Mucosa of descending colon (tissue), 3 donors: ENCODE data around the gene SUFU. TPM values are rescaled to one million over a fixed set of nuclear protein-coding genes. Genes with fewer than 3 reads are reported as not detected.

Source experiments
- ATAC-seq: fragments of 200-7000 bp; cut with Tn5 transposase; one replicate; pipeline ENCODE4 v1.9.1; 2020; ENCODE audit warnings: mild to moderate bottlenecking, moderate library complexity
- DNase-seq, 3 donors: peaks; one replicate each; pipeline ENCODE4 v3.0.0-alpha.2; 2020
- H3K36me3 ChIP-seq: fragments of 200-600 bp; one replicate; pipeline ENCODE4 v1.8.0; 2021; ENCODE audit warnings: low read depth, mild to moderate bottlenecking
- H3K4me1 ChIP-seq: fragments of 200-600 bp; one replicate; pipeline ENCODE4 v1.8.0; 2021; ENCODE audit warnings: low read depth, mild to moderate bottlenecking
- H3K4me3 ChIP-seq: fragments of 200-600 bp; one replicate; pipeline ENCODE4 v1.8.0; 2021; ENCODE audit warnings: mild to moderate bottlenecking
- H3K9me3 ChIP-seq: fragments of 200-600 bp; one replicate; pipeline ENCODE4 v1.8.0; 2021; ENCODE audit warnings: mild to moderate bottlenecking
- CTCF ChIP-seq: fragments of 200-600 bp; IDR thresholded peaks from one replicate; pipeline ENCODE4 v1.8.0; 2022; ENCODE audit warnings: antibody characterized with exemption, mild to moderate bottlenecking
- intact Hi-C, 2 donors: fragments of 100-400 bp; cut with DNase I in 1 of 2; cut with micrococcal nuclease in 1 of 2; formaldehyde crosslinking; loops; one replicate each; pipeline versions ENCODE4 v1.11.0 to v1.11.1; 2022; cut with DNase I, micrococcal nuclease
- total RNA-seq, 3 donors: library from RNA; stranded (reverse); fragmentation: NEBNext Ultra II Directional in 2 of 3; extraction: Animal tissue kit (Norgen Biotek cat#: 25700) in 2 of 3; gene quantifications; one replicate each; pipeline versions ENCODE4 v1.2.1 to v1.2.4, GENCODE V29; 2021 to 2023
- donor health status: DM: no; HTN: no; CAD: no; lungs with moderate emphysema.
- donor health status: DM: no; HTN: no; CAD: no.
- donor health status: DM: no; HTN: yes; CAD: no.

SUFU gene
- total RNA-seq, 3 donors from 2014 or later, result 9.0 to 13.9 (median 9.5) TPM

- no peak overlapping the region for H3K4me3 ChIP-seq
- H3K36me3 ChIP-seq, result no peaks in the 10 kb centered on the region
- DNase-seq (no peak), ATAC-seq (no peak)
- intact Hi-C loops, result no loop called here
- H3K4me1 ChIP-seq, result peaks cover 28% of the 10 kb centered on the region
- TF ChIP-seq CTCF, result no peak
- no peaks in the 10 kb centered on the region for H3K9me3 ChIP-seq
These were observed 170.8 kb downstream of the SUFU start for GRCh38 chr10:102674566-102674965.

- TF ChIP-seq CTCF, result no peak
- Histone ChIP-seq H3K4me3 (no peak overlapping the region), H3K9me3 (no peaks in the 10 kb centered on the region), H3K36me3 (no peaks in the 10 kb centered on the region), H3K4me1 (peaks cover 25% of the 10 kb centered on the region)
- ATAC-seq (no peak), DNase-seq (no peak)
- intact Hi-C loops, result no loop called here
These were observed 171.4 kb downstream of the SUFU start for GRCh38 chr10:102675011-102675665.

DNA sequence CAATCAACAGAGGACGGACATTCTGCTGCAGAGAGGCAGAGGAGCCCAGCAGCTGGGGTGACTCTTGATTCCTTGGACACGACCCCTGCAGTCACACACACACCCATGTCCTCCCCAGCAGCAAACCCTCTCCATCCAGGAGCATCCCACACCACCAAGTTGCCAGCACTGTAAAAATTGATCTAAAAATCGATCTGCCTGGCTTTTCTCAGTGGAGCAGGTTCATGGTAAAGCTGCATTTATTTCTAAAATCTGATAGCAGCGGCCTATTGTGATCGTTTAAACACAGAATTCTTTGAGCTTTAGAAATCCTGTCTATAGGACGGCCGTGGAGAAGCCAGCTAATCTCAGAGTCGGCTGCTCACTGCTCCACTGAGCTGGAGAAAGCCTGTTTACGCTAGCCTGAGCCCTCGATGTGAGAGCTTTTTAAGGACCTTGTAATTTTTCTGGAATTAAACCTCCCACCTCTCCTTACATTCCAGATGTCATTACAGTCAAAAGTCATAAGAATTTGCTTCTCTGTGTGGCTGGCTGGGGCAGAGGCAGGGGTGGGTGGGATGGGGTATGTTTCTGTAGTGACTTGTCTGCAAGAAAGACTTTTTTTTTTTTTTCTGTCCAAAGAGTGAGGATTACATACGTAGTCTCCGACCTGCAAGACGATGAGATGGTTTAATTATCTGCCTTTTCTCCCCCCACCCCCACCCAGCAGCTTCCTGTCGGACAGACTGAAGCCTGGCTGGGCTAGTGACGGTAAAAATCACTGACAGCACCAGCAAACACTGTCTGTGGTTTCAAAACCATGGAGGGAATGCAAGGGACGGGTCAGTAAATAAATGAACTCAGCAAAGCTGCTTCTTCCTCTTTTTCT, 172.1 kb downstream of the SUFU start:
- Histone ChIP-seq H3K4me3 (no peak overlapping the region), H3K4me1 (peaks cover 25% of the 10 kb centered on the region), H3K9me3 (no peaks in the 10 kb centered on the region), H3K36me3 (no peaks in the 10 kb centered on the region)
- intact Hi-C loops, result no loop called here
- DNase-seq (no peak), ATAC-seq (peak; percentile 14)
- no peak for TF ChIP-seq CTCF

DNA sequence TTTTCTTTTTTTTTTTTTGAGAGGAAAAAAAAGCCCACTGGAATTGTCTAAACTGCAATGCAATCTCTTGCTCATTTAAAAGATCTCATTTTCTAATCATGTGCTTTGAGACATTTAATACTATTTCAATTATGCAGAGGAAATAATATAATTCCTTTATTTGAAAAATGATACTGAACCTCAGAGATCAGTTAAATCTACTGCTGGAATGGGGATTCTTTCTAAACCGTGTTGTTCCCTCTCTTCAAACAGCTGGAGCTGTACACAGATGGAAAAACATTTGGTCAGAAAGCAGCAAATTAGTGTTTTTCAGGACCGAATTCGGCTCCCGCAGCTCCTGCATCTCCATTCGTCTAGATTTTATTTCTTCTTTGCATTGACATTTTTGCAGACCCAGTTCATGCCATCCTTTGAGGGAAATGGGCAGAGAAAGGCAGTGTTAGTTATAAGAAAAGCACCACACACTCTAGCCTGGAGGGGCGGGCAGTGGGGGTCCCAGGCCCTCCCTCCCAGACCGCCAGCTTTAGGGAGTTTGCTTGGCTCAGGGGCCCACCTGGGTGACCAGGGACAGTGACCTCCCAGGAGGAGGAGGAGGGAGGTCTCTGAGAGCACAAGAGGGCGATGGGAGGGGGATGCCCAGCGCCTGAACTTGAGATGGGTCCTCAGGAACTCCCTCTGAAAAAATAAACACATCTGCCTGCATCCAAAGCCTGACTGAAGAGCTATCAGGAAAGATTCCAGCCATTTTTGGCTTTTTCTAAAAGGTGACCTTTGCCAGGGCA, 173.0 kb downstream of the SUFU start:
- peaks cover 25% of the 10 kb centered on the region for H3K4me1 ChIP-seq
- no peak for DNase-seq
- TF ChIP-seq CTCF, result no peak
- intact Hi-C loops, result no loop called here
- H3K4me3 ChIP-seq, result no peak overlapping the region
- H3K9me3 ChIP-seq, result no peaks in the 10 kb centered on the region
- no peaks in the 10 kb centered on the region for H3K36me3 ChIP-seq
- ATAC-seq, result no peak

DNA sequence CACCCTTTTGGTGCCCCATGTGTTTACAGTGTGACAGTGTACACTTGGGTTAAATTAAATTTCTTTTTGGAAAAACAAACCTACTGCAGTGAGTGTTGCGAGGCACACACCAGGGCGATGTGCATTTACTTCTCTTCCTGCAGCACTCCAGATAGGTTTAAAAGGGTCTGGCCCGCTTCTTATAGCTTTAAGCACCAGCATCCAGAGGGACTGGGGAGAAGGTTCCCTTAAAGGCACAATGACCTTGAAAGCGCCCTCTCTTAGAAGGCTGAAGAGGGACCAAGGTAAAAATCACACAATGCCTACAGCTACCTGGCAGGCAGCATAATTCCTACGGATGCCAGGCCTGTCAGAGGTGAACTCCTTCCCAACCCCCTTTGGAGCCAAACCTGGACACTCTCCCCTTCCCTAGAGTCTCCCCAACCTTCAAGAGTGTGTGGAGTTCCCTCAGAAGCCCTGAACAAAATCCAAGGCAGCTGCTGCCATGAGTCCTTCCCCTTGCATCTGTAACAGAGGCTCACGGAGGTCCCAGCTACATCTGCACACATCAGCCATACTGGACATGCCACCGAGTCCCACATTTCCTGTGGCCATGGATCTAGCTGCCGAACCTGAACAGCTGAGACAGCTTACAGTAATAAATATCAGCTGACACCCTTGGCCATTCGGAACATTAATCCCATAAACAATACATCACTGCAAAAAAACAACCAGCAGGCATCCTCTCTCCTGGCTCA, 173.7 kb downstream of the SUFU start:
- Histone ChIP-seq H3K4me3 (no peak overlapping the region), H3K4me1 (peaks cover 25% of the 10 kb centered on the region), H3K36me3 (no peaks in the 10 kb centered on the region), H3K9me3 (no peaks in the 10 kb centered on the region)
- DNase-seq, result no peak
- intact Hi-C loops, result no loop called here
- no peak for TF ChIP-seq CTCF
- no peak for ATAC-seq
